PC-9 (cell line): Measurements from ENCODE around the gene GAS7. TPM values are rescaled to one million over a fixed set of nuclear protein-coding genes. Genes with fewer than 3 reads are reported as not detected.

Source experiments
- BruUV-seq: library from RNA; stranded (reverse); fragments of 400-500 nt; replicated peaks from 2 replicates; lab custom pipeline; 2021; lab: Mats Ljungman, UMichigan
- CTCF ChIA-PET: fragments of 300-600 bp; sonication (Branson Sonifier 250); formaldehyde crosslinking; loops from one replicate; lab custom pipeline; 2022; ENCODE audit warnings: antibody characterized with exemption; lab: Charles Lee
- POLR2A ChIA-PET: fragments of 300-600 bp; sonication (Branson Sonifier 250); formaldehyde crosslinking; loops from one replicate; lab custom pipeline; 2022; ENCODE audit warnings: antibody characterized with exemption; ENCODE audit not compliant: unreplicated experiment; lab: Charles Lee
- DNase-seq, 2 experiments: peaks; one replicate each; pipeline versions ENCODE4 v3.0.0 to v3.0.0-alpha.2; 2015 to 2022; ENCODE audit warnings: mixed read lengths in 1 of 2
- H2AFZ ChIP-seq: fragments of 200-600 bp; sonication (generic); 2 replicates; pipeline ENCODE4 v1.8.1; 2017; ENCODE audit warnings: antibody characterized with exemption
- H3F3A ChIP-seq: fragments of 200-600 bp; sonication (generic); 2 replicates; pipeline ENCODE4 v1.8.1; 2017; ENCODE audit warnings: antibody characterized with exemption, mild to moderate bottlenecking, low read depth; ENCODE audit not compliant: insufficient read depth
- H3K27ac ChIP-seq: fragments of 200-600 bp; sonication (generic); 2 replicates; pipeline ENCODE4 v1.6.1; 2016; ENCODE audit warnings: mixed run types
- H3K27me3 ChIP-seq: fragments of 200-600 bp; sonication (generic); 2 replicates; pipeline ENCODE4 v1.6.1; 2016; ENCODE audit warnings: low read depth, mixed run types; ENCODE audit not compliant: insufficient read depth
- H3K36me3 ChIP-seq: fragments of 200-600 bp; sonication (generic); 2 replicates; pipeline ENCODE4 v1.6.1; 2016; ENCODE audit warnings: low read depth, mixed run types
- H3K4me1 ChIP-seq: fragments of 200-600 bp; sonication (generic); replicated peaks from 2 replicates; pipeline ENCODE4 v1.6.1; 2016; ENCODE audit warnings: mixed run types; ENCODE audit not compliant: insufficient read depth
- H3K4me2 ChIP-seq: fragments of 200-600 bp; sonication (generic); 2 replicates; pipeline ENCODE4 v1.6.1; 2017; ENCODE audit warnings: mixed run types
- H3K4me3 ChIP-seq: fragments of 200-600 bp; sonication (generic); 2 replicates; pipeline ENCODE4 v1.6.1; 2016; ENCODE audit warnings: mixed run types
- H3K79me2 ChIP-seq: fragments of 200-600 bp; sonication (generic); 2 replicates; pipeline ENCODE4 v1.6.1; 2017; ENCODE audit warnings: low read depth, mixed run types
- H3K9me2 ChIP-seq: fragments of 200-600 bp; sonication (generic); 2 replicates; pipeline ENCODE4 v1.8.1; 2017; ENCODE audit warnings: mild to moderate bottlenecking; ENCODE audit not compliant: insufficient read depth
- H3K9me3 ChIP-seq: fragments of 200-600 bp; sonication (generic); 2 replicates; pipeline ENCODE4 v1.8.1; 2016; ENCODE audit warnings: low read depth; ENCODE audit not compliant: insufficient read depth
- H4K20me1 ChIP-seq: fragments of 200-600 bp; sonication (generic); 2 replicates; pipeline ENCODE4 v1.8.1; 2017; ENCODE audit not compliant: insufficient read depth
- CTCF ChIP-seq: fragments of 200-600 bp; sonication (generic); conservative IDR thresholded peaks from 2 replicates; pipeline ENCODE4 v1.6.1; 2017; ENCODE audit warnings: mixed run types, antibody characterized with exemption, mild to moderate bottlenecking, moderate library complexity
- EZH2 ChIP-seq: fragments of 200-600 bp; sonication (generic); IDR thresholded peaks from 2 replicates; pipeline ENCODE4 v1.8.0; 2017; ENCODE audit warnings: antibody characterized with exemption, low read depth
- intact Hi-C: fragments of 100-400 bp; cut with micrococcal nuclease; formaldehyde crosslinking; loops from one replicate; pipeline ENCODE4 v1.10.0; 2022; ENCODE audit not compliant: unreplicated experiment
- total RNA-seq: library from RNA; stranded (reverse); gene quantifications from 2 replicates; pipeline ENCODE4 v1.2.3, GENCODE V29; 2021

The GAS7 gene
- total RNA-seq, 1 experiment from 2014 or later, result not detected

GRCh38 chr17:10063730-10064241, 134.6 kb downstream of the GAS7 start:
- intact Hi-C loops, result no loop called here
- Histone ChIP-seq H3K9me2 (no peaks in the 10 kb centered on the region), H4K20me1 (no peaks in the 10 kb centered on the region), H3K36me3 (no peaks in the 10 kb centered on the region), H3K4me2 (no peak overlapping the region), H2AFZ (no peak overlapping the region), H3K4me1 (no peaks in the 10 kb centered on the region), H3K9me3 (no peaks in the 10 kb centered on the region), H3K79me2 (no peaks in the 10 kb centered on the region), H3F3A (no peaks in the 10 kb centered on the region), H3K4me3 (no peak overlapping the region), H3K27ac (no peak overlapping the region), H3K27me3 (peaks cover 62% of the 10 kb centered on the region)
- no peak for TF ChIP-seq CTCF
- TF ChIP-seq EZH2, result no peak
- no peak for DNase-seq
- BruUV-seq, result no TSS peak
- POLR2A ChIA-PET, result no interaction called here
- CTCF ChIA-PET, result no interaction called here

GRCh38 chr17:10062691-10063385, 135.6 kb downstream of the GAS7 start:
- Histone ChIP-seq H3K79me2 (no peaks in the 10 kb centered on the region), H4K20me1 (no peaks in the 10 kb centered on the region), H3K4me2 (no peak overlapping the region), H3F3A (no peaks in the 10 kb centered on the region), H3K36me3 (no peaks in the 10 kb centered on the region), H2AFZ (no peak overlapping the region), H3K9me3 (no peaks in the 10 kb centered on the region), H3K4me1 (no peaks in the 10 kb centered on the region), H3K9me2 (no peaks in the 10 kb centered on the region), H3K4me3 (no peak overlapping the region), H3K27me3 (peaks cover 64% of the 10 kb centered on the region), H3K27ac (no peak overlapping the region)
- ChIA-PET CTCF (no interaction called here), POLR2A (no interaction called here)
- intact Hi-C loops, result no loop called here
- no TSS peak for BruUV-seq
- no peak for TF ChIP-seq EZH2
- no peak for TF ChIP-seq CTCF
- no peak for DNase-seq

- no peaks in the 10 kb centered on the region for H3F3A ChIP-seq
- CTCF ChIA-PET, result no interaction called here
- H4K20me1 ChIP-seq, result no peaks in the 10 kb centered on the region
- DNase-seq, result no peak
- intact Hi-C loops, result no loop called here
- H2AFZ ChIP-seq, result no peak overlapping the region
- peaks cover 64% of the 10 kb centered on the region for H3K27me3 ChIP-seq
- no peak overlapping the region for H3K4me3 ChIP-seq
- no peak overlapping the region for H3K4me2 ChIP-seq
- H3K9me3 ChIP-seq, result no peaks in the 10 kb centered on the region
- no peaks in the 10 kb centered on the region for H3K4me1 ChIP-seq
- H3K27ac ChIP-seq, result no peak overlapping the region
- no TSS peak for BruUV-seq
- H3K9me2 ChIP-seq, result no peaks in the 10 kb centered on the region
- no peaks in the 10 kb centered on the region for H3K79me2 ChIP-seq
- no peak for TF ChIP-seq EZH2
- TF ChIP-seq CTCF, result no peak
- H3K36me3 ChIP-seq, result no peaks in the 10 kb centered on the region
- POLR2A ChIA-PET, result no interaction called here
Observed at GRCh38 chr17:10061111-10061845, 137.1 kb downstream of the GAS7 start.
